ENCODE measurements around the gene WDR37. TPM values are rescaled to one million over a fixed set of nuclear protein-coding genes. Genes with fewer than 3 reads are reported as not detected.

WDR37 gene
- total and polyA plus RNA-seq, 9 of the 15 experiments (the other 6 are each of a cell fraction or from before 2014, with no cell fraction given) = 2.3 to 11.6 (median 6.7) TPM

GRCh38 chr10:1175956-1176565, 119.9 kb downstream of the WDR37 start:
- peaks cover 0 to 6% of the 10 kb centered on the region in 2 experiments; a peak in 2 of 5 replicates for H3K4me1 ChIP-seq (replicated peaks in 1 of 2; ENCODE audit: control insufficient read depth in 2 of 2, insufficient read depth in 2 of 2, low read length in 2 of 2)
- no peak for ATAC-seq
- in situ Hi-C loops (cut with MboI) (no loop called here), intact Hi-C loops (cut with micrococcal nuclease) (no loop called here)
- DNase-seq (ENCODE audit: extremely low read depth in 1 of 4, low spot score in 3 of 4) = no peak
- 6% methylated on average over 21 of the region's 23 CpGs for WGBS (ENCODE audit: insufficient coverage, low coverage, missing lambda C conversion rate)
- no TSS peak for BruUV-seq (replicated peaks)
- no peak overlapping the region for H3K4me3 ChIP-seq
- no peak overlapping the region for H2AFZ ChIP-seq (ENCODE audit: low read depth, low read length)
- no peaks in the 10 kb centered on the region for H3K36me3 ChIP-seq (ENCODE audit: control insufficient read depth, insufficient read depth, low read length)
- peaks cover 6% of the 10 kb centered on the region for H3K9me1 ChIP-seq (ENCODE audit: control insufficient read depth, insufficient read depth, low read length)
- H3K27ac ChIP-seq (ENCODE audit: extremely low read depth, low read depth, low read length) = no peak overlapping the region
- no peaks in the 10 kb centered on the region for H3K9me3 ChIP-seq (replicated peaks; ENCODE audit: control insufficient read depth, insufficient read depth, low read depth, low read length)
- peaks cover 45 to 87% of the 10 kb centered on the region in 2 experiments for H3K27me3 ChIP-seq (ENCODE audit: control insufficient read depth in 2 of 2, insufficient read depth in 2 of 2, low read length in 2 of 2)
- CTCF ChIA-PET (ENCODE audit: low intra/inter-chr PET ratio) = no interaction called here
- FAIRE-seq = no peak
- H3K4me2 ChIP-seq (ENCODE audit: insufficient read depth, low read length) = no peak overlapping the region
- POLR2A ChIA-PET = no interaction called here
- no peak overlapping the region for H3K9ac ChIP-seq (ENCODE audit: insufficient read depth in 1 of 2, low read depth in 2 of 2, low read length in 2 of 2)
- no peaks in the 10 kb centered on the region for H3K79me2 ChIP-seq (ENCODE audit: control insufficient read depth, insufficient read depth, low read length)
- peaks cover 28% of the 10 kb centered on the region for H4K20me1 ChIP-seq (replicated peaks; ENCODE audit: control insufficient read depth, insufficient read depth, low read length)
- TF ChIP-seq ZNF347 (CRISPR knock-in tag; IDR thresholded peaks at IDR 0.05; ENCODE audit: low read depth) = no peak
- TF ChIP-seq ZNF76 (CRISPR knock-in tag; IDR thresholded peaks at IDR 0.05; ENCODE audit: borderline replicate concordance) = no peak
- no peak for TF ChIP-seq ZNF644 (tag; IDR thresholded peaks at IDR 0.05; ENCODE audit: low read depth)
- no peak for TF ChIP-seq RBFOX2 (IDR thresholded peaks at IDR 0.05; ENCODE audit: low read depth, low read length)
- no peak for TF ChIP-seq CBX1 (IDR thresholded peaks at IDR 0.05; ENCODE audit: low read depth)
- no peak for TF ChIP-seq SLC30A9 (CRISPR knock-in tag; IDR thresholded peaks at IDR 0.05)
- TF ChIP-seq TARDBP (IDR thresholded peaks at IDR 0.05) = no peak
- no peak for TF ChIP-seq ESRRA (IDR thresholded peaks at IDR 0.05; ENCODE audit: borderline replicate concordance, low read depth)
- no peak for TF ChIP-seq ZNF518B (CRISPR knock-in tag; IDR thresholded peaks at IDR 0.05)
- no peak for TF ChIP-seq COPS2 (conservative IDR thresholded peaks at IDR 0.05)
- TF ChIP-seq ZKSCAN8 (CRISPR knock-in tag; IDR thresholded peaks at IDR 0.05) = no peak
- TF ChIP-seq GTF2F1 (IDR thresholded peaks at IDR 0.05; ENCODE audit: low read depth, low read length) = no peak

Measured in K562 (cell line).